ENCODE data around the gene SHLD3.

GRCh38 chr5:65612298-65612907 lies 12.4 kb upstream of the SHLD3 start:
- TF ChIP-seq CTCF (IDR thresholded peaks at IDR 0.05): no peak
- TF ChIP-seq ZNF263 (CRISPR knock-in tag; IDR thresholded peaks at IDR 0.05; ENCODE audit: low read depth): no peak
- TF ChIP-seq, protein P1, sequence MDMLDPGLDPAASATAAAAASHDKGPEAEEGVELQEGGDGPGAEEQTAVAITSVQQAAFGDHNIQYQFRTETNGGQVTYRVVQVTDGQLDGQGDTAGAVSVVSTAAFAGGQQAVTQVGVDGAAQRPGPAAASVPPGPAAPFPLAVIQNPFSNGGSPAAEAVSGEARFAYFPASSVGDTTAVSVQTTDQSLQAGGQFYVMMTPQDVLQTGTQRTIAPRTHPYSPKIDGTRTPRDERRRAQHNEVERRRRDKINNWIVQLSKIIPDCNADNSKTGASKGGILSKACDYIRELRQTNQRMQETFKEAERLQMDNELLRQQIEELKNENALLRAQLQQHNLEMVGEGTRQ (CRISPR knock-in tag; IDR thresholded peaks at IDR 0.05): no peak
